Endothelial cell of umbilical vein (primary cell): ENCODE data around the gene PLPP2. TPM values are rescaled to one million over a fixed set of nuclear protein-coding genes. Genes with fewer than 3 reads are reported as not detected.

Source experiments
- BruUV-seq: library from RNA; stranded (reverse); fragments of 400-500 nt; replicated peaks from 2 replicates; lab custom pipeline; 2021; lab: Mats Ljungman, UMichigan
- CTCF ChIA-PET: fragments of 300-600, 350-600 bp; sonication (Branson Sonifier 250); formaldehyde crosslinking; loops from one replicate; lab custom pipeline; 2021; ENCODE audit warnings: antibody characterized with exemption, inconsistent platforms; lab: Charles Lee
- POLR2A ChIA-PET: fragments of 300-600, 350-600 bp; sonication (Branson Sonifier 250); formaldehyde crosslinking; loops from one replicate; lab custom pipeline; 2021; ENCODE audit warnings: antibody characterized with exemption, inconsistent platforms; lab: Charles Lee
- DNase-seq: peaks from one replicate; pipeline ENCODE4 v3.0.0-alpha.2; 2011; ENCODE audit warnings: low read depth, low spot score
- FAIRE-seq: peaks from 2 replicates; lab custom pipeline; 2011; peaks lifted over from hg19 to GRCh38; lab: Jason Lieb, UNC
- H2AFZ ChIP-seq: 2 replicates; pipeline ENCODE4 v1.6.0; 2012; ENCODE audit warnings: low read depth, low read length, control low read depth, inconsistent platforms
- H3K27ac ChIP-seq: 2 replicates; pipeline ENCODE4 v1.5.1; 2011; ENCODE audit warnings: low read depth, mild to moderate bottlenecking, control low read depth, low read length, moderate library complexity; ENCODE audit not compliant: insufficient read depth
- H3K27me3 ChIP-seq, 2 experiments: 2 replicates each; pipeline versions ENCODE4 v1.6.0 to v1.6.1; 2011; ENCODE audit warnings: low read length in 2 of 2, mixed read lengths in 1 of 2; ENCODE audit not compliant: control insufficient read depth in 2 of 2, insufficient read depth in 2 of 2
- H3K36me3 ChIP-seq, 2 experiments: 2 replicates in 1 of 2; 3 replicates in 1 of 2; pipeline ENCODE4 v1.5.1; 2011; ENCODE audit warnings: low read length in 2 of 2, mild to moderate bottlenecking in 1 of 2, moderate library complexity in 1 of 2; ENCODE audit not compliant: control insufficient read depth in 2 of 2, insufficient read depth in 2 of 2; ENCODE audit errors: extremely low read depth in 1 of 2
- H3K4me1 ChIP-seq: 3 replicates; pipeline ENCODE4 v1.5.1; 2011; ENCODE audit warnings: mild to moderate bottlenecking, low read length; ENCODE audit not compliant: control insufficient read depth, insufficient read depth; ENCODE audit errors: extremely low read depth
- H3K4me2 ChIP-seq: 2 replicates; pipeline ENCODE4 v1.6.1; 2011; ENCODE audit warnings: low read length, control low read depth, mixed read lengths; ENCODE audit not compliant: insufficient read depth
- H3K4me3 ChIP-seq, 3 experiments: fragments of 200-600 bp in 1 of 3; sonication (generic), shearing (Covaris generic) in 1 of 3; replicated peaks in 1 of 3; 2 replicates each; pipeline ENCODE4 v1.5.1; 2011 to 2016; ENCODE audit warnings: control low read depth in 3 of 3, low read length in 3 of 3, mild to moderate bottlenecking in 2 of 3, inconsistent platforms in 1 of 3, low read depth in 1 of 3, moderate library complexity in 1 of 3; ENCODE audit not compliant: insufficient read depth in 1 of 3
- H3K79me2 ChIP-seq: 2 replicates; pipeline ENCODE4 v1.6.0; 2012; ENCODE audit warnings: low read length, inconsistent platforms; ENCODE audit not compliant: control insufficient read depth, insufficient read depth
- H3K9ac ChIP-seq: replicated peaks from 2 replicates; pipeline ENCODE3; 2011; ENCODE audit warnings: low read length, control low read depth; ENCODE audit not compliant: insufficient read depth; ENCODE audit errors: extremely low read depth
- H3K9me1 ChIP-seq: replicated peaks from 3 replicates; pipeline ENCODE4 v1.6.0; 2011; ENCODE audit warnings: mild to moderate bottlenecking, low read length; ENCODE audit not compliant: control insufficient read depth, insufficient read depth; ENCODE audit errors: extremely low read depth
- H3K9me3 ChIP-seq: replicated peaks from 2 replicates; pipeline ENCODE4 v1.5.1; 2012; ENCODE audit warnings: low read length, inconsistent platforms; ENCODE audit not compliant: control insufficient read depth, insufficient read depth
- H4K20me1 ChIP-seq: replicated peaks from 2 replicates; pipeline ENCODE3; 2011; ENCODE audit warnings: mild to moderate bottlenecking, low read length; ENCODE audit not compliant: control insufficient read depth, insufficient read depth; ENCODE audit errors: extremely low read depth
- EZH2 ChIP-seq: IDR thresholded peaks from 2 replicates; pipeline ENCODE4 v1.6.1; 2012; ENCODE audit warnings: borderline replicate concordance, low read depth, mild to moderate bottlenecking, moderate library complexity, low read length, inconsistent platforms; ENCODE audit not compliant: severe bottlenecking
- FOS ChIP-seq: IDR thresholded peaks from 2 replicates; pipeline ENCODE4 v1.6.1; 2011; ENCODE audit warnings: mild to moderate bottlenecking, low read length, moderate library complexity, borderline replicate concordance; ENCODE audit not compliant: insufficient read depth
- GATA2 ChIP-seq: IDR thresholded peaks from 2 replicates; pipeline ENCODE4 v1.7.0; 2011; ENCODE audit warnings: low read depth, mild to moderate bottlenecking, moderate library complexity, mixed read lengths, low read length; ENCODE audit not compliant: insufficient read length, insufficient read depth
- JUN ChIP-seq: IDR thresholded peaks from 2 replicates; pipeline ENCODE4 v1.6.1; 2011; ENCODE audit warnings: borderline replicate concordance, low read depth; ENCODE audit not compliant: insufficient read length, insufficient read depth
- POLR2A ChIP-seq: IDR thresholded peaks from 2 replicates; pipeline ENCODE4 v1.6.1; 2012; ENCODE audit warnings: low read depth, mild to moderate bottlenecking, control low read depth, low read length
- POLR2AphosphoS5 ChIP-seq: IDR thresholded peaks from 2 replicates; pipeline ENCODE4 v1.6.1; 2012; ENCODE audit warnings: low read depth, mild to moderate bottlenecking, control low read depth, low read length, moderate library complexity; ENCODE audit not compliant: insufficient read depth
- dilution Hi-C: fragments of 300-500 bp; cut with MboI; formaldehyde crosslinking; loops from one replicate; pipeline ENCODE4 v1.15.0; 2019; ENCODE audit warnings: low sequenced_read_pairs; ENCODE audit not compliant: extremely low pct_ligation_motif_present
- intact Hi-C: fragments of 100-400 bp; cut with micrococcal nuclease; formaldehyde crosslinking; loops from one replicate; pipeline ENCODE4 v1.10.0; 2022
- polyA plus RNA-seq, 4 experiments: library from polyadenylated mRNA; depleted of rRNA in 3 of 4; stranded (reverse) in 3 of 4; unstranded in 1 of 4; fragments of >200 nt; gene quantifications; 2 replicates each; pipeline versions ENCODE4 v1.2.1 to v1.2.3, GENCODE V29; 2011 to 2012; ENCODE audit warnings: missing spikeins in 1 of 4
- total RNA-seq: library from RNA; stranded (reverse); gene quantifications from 2 replicates; pipeline ENCODE4 v1.2.3, GENCODE V29; 2021
- TF ChIP-seq, protein P1 (sequence below): IDR thresholded peaks from 2 replicates; pipeline ENCODE4 v1.6.1; 2011; ENCODE audit not compliant: insufficient read depth, insufficient read length
- TF ChIP-seq, protein P2 (sequence below), 2 donors: IDR thresholded peaks; 1 replicate in 1 of 2; 2 replicates in 1 of 2; pipeline ENCODE4 v1.5.1; 2011; ENCODE audit warnings: low read length in 2 of 2, mild to moderate bottlenecking in 2 of 2, moderate library complexity in 2 of 2, control low read depth in 1 of 2, inconsistent platforms in 1 of 2, low read depth in 1 of 2; ENCODE audit not compliant: insufficient read depth in 1 of 2; ENCODE audit errors: extremely low read depth in 1 of 2

The PLPP2 gene
- total and polyA plus RNA-seq, 2 donors (not counting 3 experiments of a cell fraction or from before 2014, with no cell fraction given) = 27.9 to 34.3 TPM

DNA sequence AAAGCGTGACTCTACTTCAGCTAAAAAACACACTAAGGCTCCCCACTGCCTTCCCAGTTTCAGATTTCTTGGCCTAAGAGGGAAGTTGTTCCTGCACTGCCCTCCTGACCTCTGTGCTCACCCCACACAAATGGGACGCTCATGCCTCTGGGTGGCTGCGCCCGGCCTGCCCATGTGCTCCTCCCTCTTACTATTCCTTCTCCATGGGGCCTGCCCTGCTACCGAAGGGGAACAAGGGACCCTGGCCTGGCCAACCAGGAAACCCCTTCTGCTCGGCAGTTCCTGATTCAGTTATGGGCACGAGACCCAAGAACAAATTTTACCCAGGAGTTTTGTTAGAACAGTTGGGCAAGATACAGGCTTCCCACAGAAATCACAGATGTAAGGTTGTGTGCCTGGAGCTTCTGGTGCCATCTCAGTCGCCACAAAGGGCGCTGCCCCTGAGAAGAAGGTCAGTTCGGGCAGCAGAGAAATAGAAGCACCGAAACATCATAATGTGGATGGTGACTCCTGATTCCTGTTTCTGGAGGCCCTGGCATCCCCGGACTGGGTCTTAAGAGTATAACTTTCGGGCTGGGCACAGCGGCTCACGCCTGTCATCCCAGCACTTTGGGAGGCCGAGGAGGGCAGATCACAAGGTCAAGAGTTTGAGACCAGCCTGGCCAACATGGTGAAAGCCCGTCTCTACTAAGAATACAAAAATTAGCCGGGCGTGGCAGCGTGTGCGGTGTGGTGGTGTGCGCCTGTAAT lies 5.4 kb upstream of the PLPP2 start:
- Histone ChIP-seq H4K20me1 (no peaks in the 10 kb centered on the region), H3K4me3 (no peak overlapping the region), H3K4me2 (no peak overlapping the region), H3K9me1 (no peaks in the 10 kb centered on the region), H3K4me1 (peaks cover 3% of the 10 kb centered on the region), H3K79me2 (no peaks in the 10 kb centered on the region), H3K27me3 (peaks cover 16 to 28% of the 10 kb centered on the region in 2 experiments), H3K36me3 (no peaks in the 10 kb centered on the region), H3K9me3 (no peaks in the 10 kb centered on the region), H3K27ac (no peak overlapping the region), H3K9ac (no peak overlapping the region), H2AFZ (no peak overlapping the region)
- DNase-seq = no peak
- CTCF ChIA-PET = interaction anchor here (0.9 to 3.5 kb wide), 5 partner anchors 14 to 210 kb away, joined by 3 to 29 read pairs (median 5); no protein-coding TSS in a partner anchor
- BruUV-seq = no TSS peak
- intact Hi-C loops (loop anchor here (10.0 kb wide), 2 partner anchors 48 to 208 kb away; partner anchors contain the start of genes MIER2 and TPGS1), dilution Hi-C loops (no loop called here)
- TF ChIP-seq, protein P1, sequence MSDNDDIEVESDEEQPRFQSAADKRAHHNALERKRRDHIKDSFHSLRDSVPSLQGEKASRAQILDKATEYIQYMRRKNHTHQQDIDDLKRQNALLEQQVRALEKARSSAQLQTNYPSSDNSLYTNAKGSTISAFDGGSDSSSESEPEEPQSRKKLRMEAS = no peak
- TF ChIP-seq GATA2 (no peak), JUN (no peak), EZH2 (no peak)
- no peak for FAIRE-seq
- POLR2A ChIA-PET = no interaction called here

DNA sequence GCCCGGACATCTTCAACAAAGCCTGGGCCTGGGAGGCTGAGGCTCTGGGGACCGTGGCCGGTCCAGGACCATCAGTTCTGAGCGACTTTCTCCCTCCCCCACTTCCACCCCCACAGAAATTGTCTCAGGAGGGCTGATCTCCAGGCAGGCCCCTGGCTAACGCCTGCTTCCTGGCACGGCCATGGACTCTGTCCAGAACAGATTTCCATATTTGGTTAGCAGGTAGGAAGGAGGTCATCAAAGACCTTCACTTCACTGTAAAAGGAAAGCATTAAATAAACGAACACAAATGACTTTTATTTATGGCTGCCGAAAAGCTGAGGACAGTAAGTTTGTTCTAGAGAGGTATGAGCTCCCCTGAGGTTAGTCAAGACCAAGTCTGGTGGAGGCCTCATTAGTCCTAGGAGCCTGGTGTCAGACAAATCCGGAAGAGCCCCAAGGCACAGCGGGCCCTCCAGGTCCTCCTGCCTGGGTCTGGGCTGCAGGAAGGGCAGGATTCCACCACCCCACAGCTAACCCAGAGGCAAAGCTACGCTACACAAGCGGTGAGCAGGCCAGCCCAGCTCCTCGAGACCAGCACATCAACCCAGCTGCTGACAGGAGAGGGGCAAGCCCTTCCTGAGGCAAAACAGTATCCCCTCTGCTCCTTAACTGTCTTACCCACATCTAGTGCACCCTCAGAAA lies 4.6 kb upstream of the PLPP2 start:
- intact Hi-C loops (loop anchor here (1.0 to 10.0 kb wide), 3 partner anchors 29 to 209 kb away; partner anchors contain the start of genes MIER2 and TPGS1), dilution Hi-C loops (no loop called here)
- DNase-seq (no peak), FAIRE-seq (no peak)
- Histone ChIP-seq H2AFZ (no peak overlapping the region), H3K4me1 (peaks cover 3% of the 10 kb centered on the region), H4K20me1 (no peaks in the 10 kb centered on the region), H3K4me3 (no peak overlapping the region), H3K9me1 (no peaks in the 10 kb centered on the region), H3K36me3 (no peaks in the 10 kb centered on the region), H3K27me3 (peaks cover 16 to 28% of the 10 kb centered on the region in 2 experiments), H3K27ac (no peak overlapping the region), H3K4me2 (no peak overlapping the region), H3K79me2 (no peaks in the 10 kb centered on the region), H3K9ac (no peak overlapping the region), H3K9me3 (no peaks in the 10 kb centered on the region)
- TF ChIP-seq JUN = no peak
- TF ChIP-seq POLR2AphosphoS5 = no peak
- TF ChIP-seq, protein P2, sequence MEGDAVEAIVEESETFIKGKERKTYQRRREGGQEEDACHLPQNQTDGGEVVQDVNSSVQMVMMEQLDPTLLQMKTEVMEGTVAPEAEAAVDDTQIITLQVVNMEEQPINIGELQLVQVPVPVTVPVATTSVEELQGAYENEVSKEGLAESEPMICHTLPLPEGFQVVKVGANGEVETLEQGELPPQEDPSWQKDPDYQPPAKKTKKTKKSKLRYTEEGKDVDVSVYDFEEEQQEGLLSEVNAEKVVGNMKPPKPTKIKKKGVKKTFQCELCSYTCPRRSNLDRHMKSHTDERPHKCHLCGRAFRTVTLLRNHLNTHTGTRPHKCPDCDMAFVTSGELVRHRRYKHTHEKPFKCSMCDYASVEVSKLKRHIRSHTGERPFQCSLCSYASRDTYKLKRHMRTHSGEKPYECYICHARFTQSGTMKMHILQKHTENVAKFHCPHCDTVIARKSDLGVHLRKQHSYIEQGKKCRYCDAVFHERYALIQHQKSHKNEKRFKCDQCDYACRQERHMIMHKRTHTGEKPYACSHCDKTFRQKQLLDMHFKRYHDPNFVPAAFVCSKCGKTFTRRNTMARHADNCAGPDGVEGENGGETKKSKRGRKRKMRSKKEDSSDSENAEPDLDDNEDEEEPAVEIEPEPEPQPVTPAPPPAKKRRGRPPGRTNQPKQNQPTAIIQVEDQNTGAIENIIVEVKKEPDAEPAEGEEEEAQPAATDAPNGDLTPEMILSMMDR (IDR thresholded peaks at IDR 0.05; ENCODE audit: extremely low read depth in 1 of 2, insufficient read depth in 1 of 2, low read depth in 1 of 2, low read length in 2 of 2) = no peak
- no peak for TF ChIP-seq POLR2A
- TF ChIP-seq FOS = no peak
- TF ChIP-seq, protein P1 = no peak
- TF ChIP-seq EZH2 = no peak
- no peak for TF ChIP-seq GATA2
- BruUV-seq = no TSS peak
- ChIA-PET CTCF (interaction anchor here (0.9 to 3.5 kb wide), 5 partner anchors 15 to 211 kb away, joined by 3 to 29 read pairs (median 5); no protein-coding TSS in a partner anchor), POLR2A (no interaction called here)
